Neural progenitor cell (in vitro differentiated cells): ENCODE results near the gene ARHGAP26. TPM values are rescaled to one million over a fixed set of nuclear protein-coding genes. Genes with fewer than 3 reads are reported as not detected.

Experiments used
- DNase-seq: peaks from one replicate; pipeline ENCODE4 v3.0.0-alpha.2; 2016; ENCODE audit warnings: low spot score
- H2AFZ ChIP-seq: fragments of 200-600 bp; sonication (generic); replicated peaks from 2 replicates; pipeline ENCODE4 v1.6.1; 2016; ENCODE audit warnings: antibody characterized with exemption
- H3F3A ChIP-seq: fragments of 200-600 bp; sonication (generic); 2 replicates; pipeline ENCODE4 v1.6.1; 2016; ENCODE audit warnings: antibody characterized with exemption, low read depth
- H3K27ac ChIP-seq: fragments of 200-600 bp; sonication (generic); 2 replicates; pipeline ENCODE4 v1.5.1; 2016; ENCODE audit warnings: mild to moderate bottlenecking
- H3K27me3 ChIP-seq: fragments of 200-600 bp; sonication (generic); 2 replicates; pipeline ENCODE4 v1.6.1; 2016; ENCODE audit warnings: mild to moderate bottlenecking, moderate library complexity
- H3K36me3 ChIP-seq: fragments of 200-600 bp; sonication (generic); 2 replicates; pipeline ENCODE4 v1.5.1; 2016
- H3K4me1 ChIP-seq: fragments of 200-600 bp; sonication (generic); 2 replicates; pipeline ENCODE4 v1.6.1; 2016; ENCODE audit warnings: mixed run types
- H3K4me2 ChIP-seq: fragments of 200-600 bp; sonication (generic); 2 replicates; pipeline ENCODE4 v1.6.1; 2016
- H3K4me3 ChIP-seq: fragments of 200-600 bp; sonication (generic); 2 replicates; pipeline ENCODE4 v1.5.1; 2016
- H3K79me2 ChIP-seq: fragments of 200-600 bp; sonication (generic); 2 replicates; pipeline ENCODE4 v1.6.1; 2016; ENCODE audit warnings: low read depth
- H3K9ac ChIP-seq: fragments of 200-600 bp; sonication (generic); 2 replicates; pipeline ENCODE4 v1.6.1; 2016
- H3K9me3 ChIP-seq: fragments of 200-600 bp; sonication (generic); 2 replicates; pipeline ENCODE4 v1.5.1; 2016; ENCODE audit warnings: low read depth
- H4K20me1 ChIP-seq: fragments of 200-600 bp; sonication (generic); 2 replicates; pipeline ENCODE4 v1.6.1; 2016; ENCODE audit warnings: low read depth
- H3K27ac Mint-ChIP-seq: 3 replicates; pipeline ENCODE4 v1.8.0; 2021; ENCODE audit warnings: mixed read lengths
- H3K27me3 Mint-ChIP-seq: 2 replicates; pipeline ENCODE4 v1.8.0; 2022; ENCODE audit warnings: low read depth, mild to moderate bottlenecking, inconsistent platforms, moderate library complexity, mixed read lengths; ENCODE audit not compliant: insufficient read depth
- H3K36me3 Mint-ChIP-seq: 3 replicates; pipeline ENCODE4 v1.8.0; 2021; ENCODE audit warnings: mixed read lengths
- H3K4me1 Mint-ChIP-seq: 3 replicates; pipeline ENCODE4 v1.8.0; 2021; ENCODE audit warnings: mixed read lengths
- H3K4me3 Mint-ChIP-seq: 3 replicates; pipeline ENCODE4 v1.8.0; 2021; ENCODE audit warnings: mild to moderate bottlenecking, moderate library complexity, mixed read lengths
- H3K9me3 Mint-ChIP-seq: 3 replicates; pipeline ENCODE4 v1.8.0; 2020; ENCODE audit warnings: mixed read lengths
- CTCF ChIP-seq: fragments of 200-600 bp; sonication (generic); IDR thresholded peaks from 2 replicates; pipeline ENCODE4 v1.5.1; 2017; ENCODE audit warnings: antibody characterized with exemption, mild to moderate bottlenecking
- EZH2 ChIP-seq: fragments of 200-600 bp; sonication (generic); IDR thresholded peaks from 2 replicates; pipeline ENCODE4 v1.6.1; 2017; ENCODE audit warnings: antibody characterized with exemption, mild to moderate bottlenecking, moderate library complexity
- EZH2phosphoT487 ChIP-seq: fragments of 200-600 bp; sonication (generic); IDR thresholded peaks from 2 replicates; pipeline ENCODE4 v1.6.1; 2017; ENCODE audit warnings: antibody characterized with exemption
- total RNA-seq: library from RNA; depleted of rRNA; stranded (reverse); fragments of >200 nt; gene quantifications from 2 replicates; pipeline ENCODE4 v1.2.3, GENCODE V29; 2015; ENCODE audit warnings: low replicate concordance

ARHGAP26 gene
- total RNA-seq, 1 donor from 2014 or later = 7.0 TPM

GRCh38 chr5:143218517-143219170 lies 448.5 kb downstream of the ARHGAP26 start:
- Mint-ChIP-seq H3K36me3 (no peaks in the 10 kb centered on the region), H3K27ac (no peak overlapping the region), H3K4me3 (no peak overlapping the region), H3K4me1 (peaks cover 73% of the 10 kb centered on the region), H3K9me3 (no peaks in the 10 kb centered on the region), H3K27me3 (peaks cover 7% of the 10 kb centered on the region)
- Histone ChIP-seq H3K4me2 (no peak overlapping the region), H3F3A (no peaks in the 10 kb centered on the region), H3K27me3 (no peaks in the 10 kb centered on the region), H3K9ac (no peak overlapping the region), H4K20me1 (no peaks in the 10 kb centered on the region), H3K4me3 (no peak overlapping the region), H3K4me1 (peaks cover 29% of the 10 kb centered on the region), H3K79me2 (no peaks in the 10 kb centered on the region), H3K9me3 (no peaks in the 10 kb centered on the region), H2AFZ (no peak overlapping the region), H3K36me3 (no peaks in the 10 kb centered on the region), H3K27ac (no peak overlapping the region)
- no peak for DNase-seq
- no peak for TF ChIP-seq CTCF
- TF ChIP-seq EZH2phosphoT487 = no peak

GRCh38 chr5:143219696-143220095 lies 449.5 kb downstream of the ARHGAP26 start:
- peaks cover 9% of the 10 kb centered on the region for H3K27me3 Mint-ChIP-seq
- Histone ChIP-seq H3K4me3 (no peak overlapping the region), H3K4me2 (no peak overlapping the region), H3K27me3 (no peaks in the 10 kb centered on the region), H3F3A (no peaks in the 10 kb centered on the region), H2AFZ (no peak overlapping the region), H3K27ac (no peak overlapping the region), H3K4me1 (peaks cover 18% of the 10 kb centered on the region), H3K79me2 (no peaks in the 10 kb centered on the region), H4K20me1 (no peaks in the 10 kb centered on the region), H3K36me3 (no peaks in the 10 kb centered on the region), H3K9me3 (no peaks in the 10 kb centered on the region), H3K9ac (no peak overlapping the region)
- peaks cover 2% of the 10 kb centered on the region for H3K36me3 Mint-ChIP-seq
- H3K4me1 Mint-ChIP-seq = peaks cover 66% of the 10 kb centered on the region
- no peak overlapping the region for H3K27ac Mint-ChIP-seq
- H3K4me3 Mint-ChIP-seq = no peak overlapping the region
- TF ChIP-seq EZH2phosphoT487 (no peak), EZH2 (no peak), CTCF (no peak)
- no peak for DNase-seq
- H3K9me3 Mint-ChIP-seq = no peaks in the 10 kb centered on the region

- H3K79me2 ChIP-seq = no peaks in the 10 kb centered on the region
- H3K27me3 Mint-ChIP-seq = peaks cover 9% of the 10 kb centered on the region
- H3K4me1 Mint-ChIP-seq = peaks cover 58% of the 10 kb centered on the region
- H3K27me3 ChIP-seq = no peaks in the 10 kb centered on the region
- peaks cover 12% of the 10 kb centered on the region for H3K4me1 ChIP-seq
- no peak overlapping the region for H3K9ac ChIP-seq
- H3K9me3 ChIP-seq = no peaks in the 10 kb centered on the region
- H3F3A ChIP-seq = no peaks in the 10 kb centered on the region
- TF ChIP-seq EZH2 = no peak
- no peak for TF ChIP-seq CTCF
- TF ChIP-seq EZH2phosphoT487 = no peak
- H3K36me3 Mint-ChIP-seq = peaks cover 6% of the 10 kb centered on the region
- H3K36me3 ChIP-seq = no peaks in the 10 kb centered on the region
- no peak overlapping the region for H3K27ac Mint-ChIP-seq
- H3K9me3 Mint-ChIP-seq = no peaks in the 10 kb centered on the region
- H3K4me2 ChIP-seq = no peak overlapping the region
- DNase-seq = no peak
- H3K4me3 ChIP-seq = no peak overlapping the region
- no peak overlapping the region for H3K4me3 Mint-ChIP-seq
- no peak overlapping the region for H2AFZ ChIP-seq
- no peak overlapping the region for H3K27ac ChIP-seq
- no peaks in the 10 kb centered on the region for H4K20me1 ChIP-seq
Measured at GRCh38 chr5:143220748-143221251, 450.6 kb downstream of the ARHGAP26 start.
